Prostate gland (tissue), 2 donors: ENCODE results near the gene ELP5.

Experiments
- CTCF ChIP-seq, 4 experiments: fragments of 200-600 bp in 2 of 4; fragments of 450-650 bp in 2 of 4; sonication (generic) in 2 of 4; IDR thresholded peaks; 1 replicate in 3 of 4; 2 replicates in 1 of 4; pipeline ENCODE4 v1.5.1; 2016 to 2019; ENCODE audit warnings: antibody characterized with exemption in 4 of 4, mild to moderate bottlenecking in 2 of 4, moderate library complexity in 2 of 4
- POLR2A ChIP-seq: fragments of 450-650 bp; IDR thresholded peaks from one replicate; pipeline ENCODE4 v1.6.1; 2016; ENCODE audit warnings: antibody characterized with exemption, mild to moderate bottlenecking
- POLR2AphosphoS5 ChIP-seq: sonication (generic); formaldehyde crosslinking; IDR thresholded peaks from one replicate; pipeline ENCODE4 v1.6.1; 2017; ENCODE audit warnings: antibody characterized with exemption

GRCh38 chr17:7293816-7294613 is 42.0 kb downstream of the ELP5 start:
- no peak for TF ChIP-seq POLR2A
- TF ChIP-seq CTCF (IDR thresholded peaks at IDR 0.05), result no peak
- no peak for TF ChIP-seq POLR2AphosphoS5
